Upper lobe of left lung (tissue), 6 donors: ENCODE results near the gene CD8B. TPM values are rescaled to one million over a fixed set of nuclear protein-coding genes. Genes with fewer than 3 reads are reported as not detected.

Source experiments
- ATAC-seq, 2 donors: fragments of 200-7000 bp; cut with Tn5 transposase; one replicate each; pipeline ENCODE4 v1.9.1; 2022; ENCODE audit warnings: mild to moderate bottlenecking in 2 of 2, moderate library complexity in 2 of 2; ENCODE audit not compliant: low FRiP score in 2 of 2
- DNase-seq, 2 donors: peaks; one replicate each; pipeline ENCODE4 v3.0.0-alpha.2; 2019 to 2020
- H3K27ac ChIP-seq, 4 donors: fragments of 200-600 bp; sonication (generic); one replicate each; pipeline ENCODE4 v1.5.1; 2016 to 2019
- H3K27me3 ChIP-seq, 4 donors: fragments of 200-600 bp; sonication (generic); one replicate each; pipeline ENCODE4 v1.5.1; 2017 to 2019
- H3K36me3 ChIP-seq, 4 donors: fragments of 200-600 bp; sonication (generic); one replicate each; pipeline ENCODE4 v1.5.1; 2016 to 2019
- H3K4me1 ChIP-seq, 4 donors: fragments of 200-600 bp; sonication (generic); one replicate each; pipeline ENCODE4 v1.5.1; 2018 to 2019
- H3K4me3 ChIP-seq, 4 donors: fragments of 200-600 bp; sonication (generic); one replicate each; pipeline ENCODE4 v1.5.1; 2017 to 2019; ENCODE audit warnings: mild to moderate bottlenecking in 2 of 4, moderate library complexity in 1 of 4
- H3K9me3 ChIP-seq, 4 donors: fragments of 200-600 bp; sonication (generic); one replicate each; pipeline ENCODE4 v1.5.1; 2018 to 2019
- CTCF ChIP-seq, 6 experiments: fragments of 450-650 bp in 4 of 6; fragments of 200-600 bp in 2 of 6; sonication (generic) in 2 of 6; IDR thresholded peaks; one replicate each; pipeline ENCODE4 v1.5.1; 2016 to 2019; ENCODE audit warnings: antibody characterized with exemption in 6 of 6
- EP300 ChIP-seq, 4 donors: sonication (generic); formaldehyde crosslinking; IDR thresholded peaks; one replicate each; pipeline ENCODE4 v1.5.1; 2017; ENCODE audit warnings: antibody characterized with exemption in 4 of 4, control low read depth in 2 of 4
- POLR2A ChIP-seq, 4 donors: fragments of 450-650 bp; IDR thresholded peaks; one replicate each; pipeline ENCODE4 v1.5.1; 2016 to 2017; ENCODE audit warnings: antibody characterized with exemption in 4 of 4, mild to moderate bottlenecking in 2 of 4
- POLR2AphosphoS5 ChIP-seq, 2 donors: sonication (generic); formaldehyde crosslinking; IDR thresholded peaks; one replicate each; pipeline ENCODE4 v1.5.1; 2017; ENCODE audit warnings: antibody characterized with exemption in 2 of 2
- WGBS, 2 donors: methylation state at CpG; one replicate each; pipeline ENCODE4 v1.1.5; 2017 to 2018; 5-methylcytosine and 5-hydroxymethylcytosine counted together
- total RNA-seq, 6 donors: library from RNA; depleted of rRNA in 4 of 6; stranded (reverse); fragments of >200 nt in 4 of 6; gene quantifications; one replicate each; pipeline versions ENCODE4 v1.1.0 to v1.2.1, GENCODE V29; 2016 to 2021
- donor health status: DM: no; HTN: no; CAD: no; lungs with moderate emphysema.
- donor health status: DM: no; HTN: yes; CAD: no; lungs with severe emphysema.

The CD8B gene
- total RNA-seq, 6 donors from 2014 or later: 1.4 to 13.3 (median 5.2) TPM

GRCh38 chr2:86825693-86826381, 35.8 kb downstream of the CD8B start:
- no peaks in the 10 kb centered on the region for H3K4me1 ChIP-seq
- ATAC-seq: no peak
- no peaks in the 10 kb centered on the region for H3K36me3 ChIP-seq
- H3K27ac ChIP-seq: peak overlapping the region in 1 of 4 donors; percentile 21
- H3K4me3 ChIP-seq: peak overlapping the region in 2 of 4 donors; percentile 7 to 20
- H3K27me3 ChIP-seq: no peaks in the 10 kb centered on the region
- no peak for DNase-seq
- WGBS, 2 donors: 65 to 81% methylated on average over 15 to 16 of the region's 16 CpGs
- no peak for TF ChIP-seq CTCF (IDR thresholded peaks at IDR 0.05)
- no peak for TF ChIP-seq EP300 (IDR thresholded peaks at IDR 0.05)
- no peak for TF ChIP-seq POLR2AphosphoS5 (IDR thresholded peaks at IDR 0.05)
- peak in 1 of 4 donors; percentile 25 for TF ChIP-seq POLR2A (IDR thresholded peaks at IDR 0.05)
- H3K9me3 ChIP-seq: peaks cover 0 to 6% (median 2%) of the 10 kb centered on the region in 4 donors

GRCh38 chr2:86825036-86825692, 36.5 kb downstream of the CD8B start:
- peak in 1 of 2 donors; percentile 36 for DNase-seq
- Histone ChIP-seq H3K27ac (peak overlapping the region in 1 of 4 donors; percentile 21), H3K27me3 (no peaks in the 10 kb centered on the region), H3K4me3 (peak overlapping the region in 2 of 4 donors; percentile 7 to 20), H3K9me3 (peaks cover 0 to 6% (median 2%) of the 10 kb centered on the region in 4 donors), H3K4me1 (no peaks in the 10 kb centered on the region), H3K36me3 (no peaks in the 10 kb centered on the region)
- ATAC-seq: peak in 1 of 2 donors; percentile 46
- TF ChIP-seq EP300 (IDR thresholded peaks at IDR 0.05): no peak
- no peak for TF ChIP-seq POLR2AphosphoS5 (IDR thresholded peaks at IDR 0.05)
- no peak for TF ChIP-seq POLR2A (IDR thresholded peaks at IDR 0.05)
- no peak for TF ChIP-seq CTCF (IDR thresholded peaks at IDR 0.05)
- 74 to 92% methylated on average over 11 of the region's 11 CpGs for WGBS, 2 donors

DNA sequence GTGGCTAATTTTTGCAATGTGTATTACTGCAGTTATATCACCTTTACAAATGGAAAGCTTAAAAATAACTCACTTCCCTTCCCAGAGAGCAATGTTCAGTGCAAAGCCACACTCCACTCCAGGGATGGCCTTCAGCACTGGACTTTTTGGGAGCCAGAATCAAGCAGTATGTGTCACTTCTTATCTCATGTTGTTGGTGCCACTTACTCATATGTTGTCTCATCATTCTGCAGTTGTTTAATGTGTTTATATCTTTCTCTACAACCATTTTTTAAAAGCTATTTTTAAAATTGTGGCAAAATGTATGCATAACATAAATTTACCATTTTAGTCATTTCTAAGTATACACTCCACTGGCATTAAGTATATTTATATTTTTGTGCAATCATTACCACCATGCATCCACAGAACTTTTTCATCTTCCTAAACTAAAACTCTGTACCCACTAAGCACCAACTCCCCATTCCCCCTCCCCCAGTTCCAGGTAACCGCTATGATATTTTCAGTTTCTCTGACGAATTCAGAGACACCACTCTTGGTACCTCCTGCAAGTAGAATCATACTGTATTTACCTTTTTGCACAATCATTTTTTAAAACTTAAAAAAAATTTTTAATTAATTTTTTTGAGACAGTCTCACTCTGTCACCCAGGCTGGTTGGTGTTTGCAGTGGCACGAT, 38.9 kb downstream of the CD8B start:
- WGBS, 2 donors: 82 to 95% methylated on average over 3 of the region's 3 CpGs
- no peaks in the 10 kb centered on the region for H3K4me1 ChIP-seq
- TF ChIP-seq CTCF (IDR thresholded peaks at IDR 0.05): no peak
- no peak for TF ChIP-seq EP300 (IDR thresholded peaks at IDR 0.05)
- no peak for TF ChIP-seq POLR2A (IDR thresholded peaks at IDR 0.05)
- no peak for TF ChIP-seq POLR2AphosphoS5 (IDR thresholded peaks at IDR 0.05)
- H3K27ac ChIP-seq: no peak overlapping the region
- DNase-seq (no peak), ATAC-seq (no peak)
- no peak overlapping the region for H3K4me3 ChIP-seq
- H3K9me3 ChIP-seq: peaks cover 0 to 6% (median 2%) of the 10 kb centered on the region in 4 donors
- no peaks in the 10 kb centered on the region for H3K36me3 ChIP-seq
- no peaks in the 10 kb centered on the region for H3K27me3 ChIP-seq

GRCh38 chr2:86821842-86822241, 39.8 kb downstream of the CD8B start:
- no peaks in the 10 kb centered on the region for H3K4me1 ChIP-seq
- TF ChIP-seq POLR2A (IDR thresholded peaks at IDR 0.05): no peak
- TF ChIP-seq CTCF (IDR thresholded peaks at IDR 0.05): no peak
- no peak for TF ChIP-seq POLR2AphosphoS5 (IDR thresholded peaks at IDR 0.05)
- no peak for TF ChIP-seq EP300 (IDR thresholded peaks at IDR 0.05)
- H3K9me3 ChIP-seq: peaks cover 0 to 6% (median 2%) of the 10 kb centered on the region in 4 donors
- H3K36me3 ChIP-seq: no peaks in the 10 kb centered on the region
- H3K4me3 ChIP-seq: no peak overlapping the region
- 87 to 92% methylated on average over 6 of the region's 6 CpGs for WGBS, 2 donors
- H3K27ac ChIP-seq: no peak overlapping the region
- ATAC-seq (no peak), DNase-seq (no peak)
- H3K27me3 ChIP-seq: no peaks in the 10 kb centered on the region
